PC-9 (cell line): ENCODE data around the gene ZNF467.

Source experiments
- EZH2 ChIP-seq: fragments of 200-600 bp; sonication (generic); IDR thresholded peaks from 2 replicates; pipeline ENCODE4 v1.8.0; 2017; ENCODE audit warnings: antibody characterized with exemption, low read depth
- TF ChIP-seq, protein P1 (sequence below): fragments of 200-600 bp; sonication (generic); conservative IDR thresholded peaks from 2 replicates; pipeline ENCODE4 v1.6.1; 2017; ENCODE audit warnings: mixed run types, antibody characterized with exemption, mild to moderate bottlenecking, moderate library complexity

- TF ChIP-seq, protein P1, sequence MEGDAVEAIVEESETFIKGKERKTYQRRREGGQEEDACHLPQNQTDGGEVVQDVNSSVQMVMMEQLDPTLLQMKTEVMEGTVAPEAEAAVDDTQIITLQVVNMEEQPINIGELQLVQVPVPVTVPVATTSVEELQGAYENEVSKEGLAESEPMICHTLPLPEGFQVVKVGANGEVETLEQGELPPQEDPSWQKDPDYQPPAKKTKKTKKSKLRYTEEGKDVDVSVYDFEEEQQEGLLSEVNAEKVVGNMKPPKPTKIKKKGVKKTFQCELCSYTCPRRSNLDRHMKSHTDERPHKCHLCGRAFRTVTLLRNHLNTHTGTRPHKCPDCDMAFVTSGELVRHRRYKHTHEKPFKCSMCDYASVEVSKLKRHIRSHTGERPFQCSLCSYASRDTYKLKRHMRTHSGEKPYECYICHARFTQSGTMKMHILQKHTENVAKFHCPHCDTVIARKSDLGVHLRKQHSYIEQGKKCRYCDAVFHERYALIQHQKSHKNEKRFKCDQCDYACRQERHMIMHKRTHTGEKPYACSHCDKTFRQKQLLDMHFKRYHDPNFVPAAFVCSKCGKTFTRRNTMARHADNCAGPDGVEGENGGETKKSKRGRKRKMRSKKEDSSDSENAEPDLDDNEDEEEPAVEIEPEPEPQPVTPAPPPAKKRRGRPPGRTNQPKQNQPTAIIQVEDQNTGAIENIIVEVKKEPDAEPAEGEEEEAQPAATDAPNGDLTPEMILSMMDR, result no peak
- TF ChIP-seq EZH2, result no peak
Observed at GRCh38 chr7:149770728-149771636, 2.4 kb downstream of the ZNF467 start.
